Activated T-helper 2 cell treated with anti-CD3 and anti-CD28 coated beads, Interferon-gamma antibody, Interleukin-2, Interleukin-4, amounts not matched to agents 10 μg/mL and 5 μg/mL and 100 μg/mL, durations not matched to agents 14 hours and 24 hours and 36 hours (primary cell): ENCODE results near the gene MAML3. TPM values are rescaled to one million over a fixed set of nuclear protein-coding genes. Genes with fewer than 3 reads are reported as not detected.
"Not testable (repeated sequence)": the region's sequence is repeated elsewhere in the genome, so short reads cannot be mapped to it uniquely, and the experiment has no call there.

Experiments used
- DNase-seq: peaks from one replicate; pipeline ENCODE4 v3.0.0; 2021; ENCODE audit warnings: low spot score
- H3K27ac Mint-ChIP-seq: one replicate; pipeline ENCODE4 v1.8.0; 2021; ENCODE audit warnings: mixed read lengths
- H3K27me3 Mint-ChIP-seq: one replicate; pipeline ENCODE4 v1.8.0; 2021; ENCODE audit warnings: low read depth, mixed read lengths
- H3K36me3 Mint-ChIP-seq: one replicate; pipeline ENCODE4 v1.8.0; 2021; ENCODE audit warnings: low read depth, mixed read lengths
- H3K4me1 Mint-ChIP-seq: one replicate; pipeline ENCODE4 v1.8.0; 2021; ENCODE audit warnings: low read depth, mixed read lengths
- H3K4me3 Mint-ChIP-seq: one replicate; pipeline ENCODE4 v1.8.0; 2021; ENCODE audit warnings: low read depth, mild to moderate bottlenecking, moderate library complexity, mixed read lengths
- H3K9me3 Mint-ChIP-seq: one replicate; pipeline ENCODE4 v1.8.0; 2021; ENCODE audit warnings: mixed read lengths
- intact Hi-C: fragments of 100-400 bp; cut with micrococcal nuclease; formaldehyde crosslinking; loops from one replicate; pipeline ENCODE4 v1.15.1; 2023
- total RNA-seq: library from RNA; stranded (reverse); gene quantifications from 2 replicates; pipeline ENCODE4 v1.2.3, GENCODE V29; 2022

Gene MAML3
- total RNA-seq, 1 donor from 2014 or later = 3.3 TPM

DNA sequence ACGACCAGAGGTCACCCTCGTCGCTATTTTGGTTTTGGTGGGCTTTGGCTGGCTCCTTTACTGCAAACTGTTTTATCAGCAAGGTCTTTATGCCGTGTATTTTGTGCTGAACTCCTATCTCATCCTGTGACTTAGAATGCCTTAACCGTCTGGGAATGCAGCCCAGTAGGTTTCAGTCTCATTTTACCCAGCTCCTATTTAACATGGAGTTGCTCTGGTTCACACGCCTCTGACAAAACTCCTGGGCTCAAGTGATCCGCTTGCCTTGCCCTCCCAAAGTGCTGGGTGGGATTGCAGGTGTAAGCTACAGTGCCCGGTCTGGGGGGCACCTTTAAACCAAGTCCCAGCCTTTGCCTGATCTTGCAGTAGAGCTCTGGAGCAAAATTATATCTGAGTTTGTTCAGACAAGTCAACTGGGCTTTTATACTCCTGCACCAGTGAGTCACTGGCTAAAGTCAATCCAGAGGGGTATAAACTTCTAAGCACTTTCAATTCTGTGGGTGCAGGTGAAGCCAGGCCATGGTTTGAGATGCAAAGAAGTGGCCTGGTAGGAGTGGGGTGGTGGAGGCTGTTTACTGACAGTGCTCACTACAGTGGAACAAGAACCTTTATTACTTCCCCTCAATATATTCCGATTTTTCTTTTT, 438.1 kb downstream of the MAML3 start:
- H3K4me1 Mint-ChIP-seq = peaks cover 2% of the 10 kb centered on the region
- no peaks in the 10 kb centered on the region for H3K36me3 Mint-ChIP-seq
- H3K27me3 Mint-ChIP-seq = no peaks in the 10 kb centered on the region
- intact Hi-C loops = no loop called here
- H3K4me3 Mint-ChIP-seq = no peak overlapping the region
- H3K27ac Mint-ChIP-seq = no peak overlapping the region
- DNase-seq = no peak
- no peaks in the 10 kb centered on the region for H3K9me3 Mint-ChIP-seq

DNA sequence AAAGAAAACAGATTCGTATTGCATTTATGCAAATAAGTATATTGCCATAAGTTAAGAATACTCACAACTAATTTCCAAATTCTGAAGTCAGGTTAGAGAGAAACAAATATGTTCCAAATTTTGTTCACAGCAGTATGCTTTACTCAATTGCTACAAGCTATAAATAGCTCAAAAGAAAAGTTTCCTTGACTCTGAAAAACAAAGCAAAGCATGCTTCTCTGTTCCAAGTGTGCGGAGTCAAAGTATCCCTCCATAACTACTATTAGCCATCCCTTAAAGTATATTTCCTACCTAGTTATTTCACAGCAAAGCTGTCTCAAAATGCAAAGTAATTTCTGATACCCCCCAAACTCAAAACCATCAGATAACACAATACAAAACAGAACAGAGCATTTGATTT, 441.1 kb downstream of the MAML3 start:
- DNase-seq = no peak
- Mint-ChIP-seq H3K36me3 (peaks cover 5% of the 10 kb centered on the region), H3K27ac (no peak overlapping the region), H3K4me3 (no peak overlapping the region), H3K27me3 (no peaks in the 10 kb centered on the region), H3K4me1 (peaks cover 4% of the 10 kb centered on the region), H3K9me3 (peaks cover 6% of the 10 kb centered on the region)
- intact Hi-C loops = no loop called here

DNA sequence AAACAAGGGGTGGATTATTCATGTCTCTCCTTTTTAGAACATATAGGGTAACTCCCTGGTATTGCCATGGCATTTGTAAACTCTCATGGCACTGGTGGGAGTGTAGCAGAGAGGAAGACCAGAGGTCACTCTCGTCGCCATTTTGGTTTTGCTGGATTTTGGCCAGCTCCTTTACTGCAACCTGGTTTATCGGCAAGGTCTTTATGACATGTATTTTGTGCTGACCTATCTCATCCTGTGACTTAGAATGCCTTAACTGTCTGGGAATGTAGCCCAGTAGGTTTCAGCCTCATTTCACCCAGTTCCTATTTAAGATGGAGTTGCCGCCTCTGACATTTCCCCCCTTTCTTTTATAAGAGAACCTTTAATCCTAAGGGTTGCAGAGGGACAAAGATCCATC, 442.5 kb downstream of the MAML3 start:
- H3K4me3 Mint-ChIP-seq = no peak overlapping the region
- intact Hi-C loops = no loop called here
- peaks cover 7% of the 10 kb centered on the region for H3K9me3 Mint-ChIP-seq
- H3K4me1 Mint-ChIP-seq = peaks cover 2% of the 10 kb centered on the region
- H3K27me3 Mint-ChIP-seq = no peaks in the 10 kb centered on the region
- DNase-seq = no peak
- H3K27ac Mint-ChIP-seq = no peak overlapping the region
- peaks cover 10% of the 10 kb centered on the region for H3K36me3 Mint-ChIP-seq

DNA sequence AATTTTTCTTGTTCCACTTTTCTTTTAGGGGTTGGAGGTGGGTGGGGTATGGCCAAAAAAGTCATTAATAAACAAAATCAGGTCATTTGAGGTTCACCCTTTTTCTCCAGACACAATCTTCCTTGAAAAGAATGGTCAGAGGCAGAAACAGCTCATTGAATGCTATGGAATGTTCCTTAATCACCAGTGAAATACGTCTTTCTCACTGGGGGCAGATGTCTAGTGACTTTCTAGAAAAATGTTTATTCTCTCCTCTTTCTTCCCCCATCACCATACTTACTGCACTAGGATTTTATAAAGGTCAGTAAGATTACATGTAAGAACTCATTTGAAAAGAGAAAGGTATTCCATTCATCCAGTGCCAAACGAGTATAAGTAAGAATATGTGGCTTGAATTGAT, 443.9 kb downstream of the MAML3 start:
- H3K4me1 Mint-ChIP-seq = peaks cover 2% of the 10 kb centered on the region
- H3K9me3 Mint-ChIP-seq = peaks cover 7% of the 10 kb centered on the region
- no peak for DNase-seq
- H3K27me3 Mint-ChIP-seq = no peaks in the 10 kb centered on the region
- H3K27ac Mint-ChIP-seq = no peak overlapping the region
- intact Hi-C loops = no loop called here
- peaks cover 18% of the 10 kb centered on the region for H3K36me3 Mint-ChIP-seq
- H3K4me3 Mint-ChIP-seq = no peak overlapping the region

- Mint-ChIP-seq H3K9me3 (peaks cover 7% of the 10 kb centered on the region), H3K27me3 (no peaks in the 10 kb centered on the region), H3K36me3 (peaks cover 21% of the 10 kb centered on the region), H3K4me1 (peaks cover 2% of the 10 kb centered on the region), H3K4me3 (no peak overlapping the region), H3K27ac (no peak overlapping the region)
- DNase-seq = no peak
- intact Hi-C loops = no loop called here
Measured at GRCh38 chr4:139709660-139710059, 444.3 kb downstream of the MAML3 start.

- intact Hi-C loops = no loop called here
- Mint-ChIP-seq H3K9me3 (peaks cover 7% of the 10 kb centered on the region), H3K27ac (no peak overlapping the region), H3K36me3 (peaks cover 40% of the 10 kb centered on the region), H3K4me1 (no peaks in the 10 kb centered on the region), H3K4me3 (no peak overlapping the region), H3K27me3 (no peaks in the 10 kb centered on the region)
- no peak for DNase-seq
Measured at GRCh38 chr4:139704915-139705485, 449.0 kb downstream of the MAML3 start.

DNA sequence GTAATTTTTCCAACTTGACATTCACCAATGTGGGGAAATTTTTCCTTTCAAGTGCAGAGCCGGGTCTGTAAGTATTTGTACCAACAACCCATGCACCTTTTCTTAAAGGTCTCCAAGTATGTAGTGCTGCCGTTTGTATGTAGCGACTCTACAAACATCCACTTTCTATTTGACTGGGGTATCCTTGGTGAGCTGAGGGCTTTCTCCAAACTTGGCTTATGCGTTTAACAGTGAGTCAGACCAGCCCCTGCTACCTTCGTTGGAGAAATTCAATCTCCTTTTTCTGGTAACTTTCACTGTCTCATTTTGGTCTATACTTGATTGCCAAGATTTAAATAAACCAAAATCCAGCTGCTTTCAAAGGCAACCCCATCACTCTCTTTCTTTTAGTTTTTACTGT, 453.4 kb downstream of the MAML3 start:
- H3K4me1 Mint-ChIP-seq = peaks cover 3% of the 10 kb centered on the region
- intact Hi-C loops = no loop called here
- peaks cover 43% of the 10 kb centered on the region for H3K36me3 Mint-ChIP-seq
- H3K9me3 Mint-ChIP-seq = peaks cover 3% of the 10 kb centered on the region
- no peak for DNase-seq
- no peak overlapping the region for H3K27ac Mint-ChIP-seq
- no peak overlapping the region for H3K4me3 Mint-ChIP-seq
- no peaks in the 10 kb centered on the region for H3K27me3 Mint-ChIP-seq

- H3K36me3 Mint-ChIP-seq = peaks cover 28% of the 10 kb centered on the region
- intact Hi-C loops, DNase-seq, H3K9me3 Mint-ChIP-seq, H3K27me3 Mint-ChIP-seq, H3K4me3 Mint-ChIP-seq, H3K27ac Mint-ChIP-seq, H3K4me1 Mint-ChIP-seq: not testable (repeated sequence)
Measured at GRCh38 chr4:139698167-139698925, 455.6 kb downstream of the MAML3 start.

GRCh38 chr4:139696491-139696890, 457.5 kb downstream of the MAML3 start:
- H3K4me3 Mint-ChIP-seq = no peak overlapping the region
- intact Hi-C loops = no loop called here
- peaks cover 3% of the 10 kb centered on the region for H3K9me3 Mint-ChIP-seq
- DNase-seq = no peak
- peaks cover 3% of the 10 kb centered on the region for H3K4me1 Mint-ChIP-seq
- H3K27me3 Mint-ChIP-seq = no peaks in the 10 kb centered on the region
- no peak overlapping the region for H3K27ac Mint-ChIP-seq
- H3K36me3 Mint-ChIP-seq = peaks cover 24% of the 10 kb centered on the region

DNA sequence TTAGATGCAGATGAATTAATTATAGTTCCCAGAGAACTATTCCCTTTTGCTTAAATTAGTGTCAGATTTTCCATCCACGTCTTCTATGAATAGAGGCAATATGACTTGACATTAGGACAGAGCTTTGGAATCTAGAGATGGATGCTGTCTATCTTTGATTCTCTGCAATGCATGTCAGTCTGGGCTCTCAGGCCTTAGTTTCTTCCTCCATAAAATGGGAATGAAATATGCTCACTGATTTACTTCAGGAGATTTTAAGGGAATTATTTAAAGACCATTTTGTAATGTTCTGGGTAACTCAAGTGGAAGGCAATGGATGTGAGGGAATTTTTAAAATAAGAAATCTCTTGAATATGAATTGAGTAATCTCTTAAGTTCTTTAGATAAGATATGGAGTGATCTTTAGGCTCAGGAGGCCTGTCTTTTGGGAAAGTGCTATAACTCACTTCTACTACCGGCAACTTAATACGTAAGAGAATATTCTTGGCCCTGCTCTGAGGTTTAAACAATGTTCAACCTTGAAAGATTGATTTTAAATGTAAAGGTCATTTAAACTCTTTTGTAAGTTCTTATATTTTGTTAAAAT, 459.4 kb downstream of the MAML3 start:
- no peaks in the 10 kb centered on the region for H3K27me3 Mint-ChIP-seq

GRCh38 chr4:139692309-139693012, 461.5 kb downstream of the MAML3 start:
- no peak overlapping the region for H3K4me3 Mint-ChIP-seq
- intact Hi-C loops = no loop called here
- H3K36me3 Mint-ChIP-seq = peaks cover 23% of the 10 kb centered on the region

More for the DNA sequence above, 459.4 kb downstream of the MAML3 start:
- intact Hi-C loops = no loop called here
- H3K27ac Mint-ChIP-seq = no peak overlapping the region
- H3K4me1 Mint-ChIP-seq = peaks cover 3% of the 10 kb centered on the region
- H3K36me3 Mint-ChIP-seq = peaks cover 22% of the 10 kb centered on the region
- peaks cover 3% of the 10 kb centered on the region for H3K9me3 Mint-ChIP-seq
- DNase-seq = no peak
- H3K4me3 Mint-ChIP-seq = no peak overlapping the region

GRCh38 chr4:139690419-139690818, 463.6 kb downstream of the MAML3 start:
- DNase-seq = no peak
- Mint-ChIP-seq H3K4me1 (peaks cover 3% of the 10 kb centered on the region), H3K36me3 (peaks cover 23% of the 10 kb centered on the region)

More at GRCh38 chr4:139692309-139693012, 461.5 kb downstream of the MAML3 start:
- Mint-ChIP-seq H3K27ac (no peak overlapping the region), H3K27me3 (no peaks in the 10 kb centered on the region), H3K9me3 (no peaks in the 10 kb centered on the region), H3K4me1 (peaks cover 3% of the 10 kb centered on the region)
- no peak for DNase-seq

More at GRCh38 chr4:139690419-139690818, 463.6 kb downstream of the MAML3 start:
- Mint-ChIP-seq H3K4me3 (no peak overlapping the region), H3K27ac (no peak overlapping the region), H3K27me3 (no peaks in the 10 kb centered on the region), H3K9me3 (peaks cover under 1% of the 10 kb centered on the region)
- intact Hi-C loops = no loop called here
